Peyer's patch (tissue), 4 donors: ENCODE results near the gene FASTKD3. TPM values are rescaled to one million over a fixed set of nuclear protein-coding genes. Genes with fewer than 3 reads are reported as not detected.

Source experiments
- DNase-seq, 3 donors: peaks; one replicate each; pipeline ENCODE4 v3.0.0-alpha.2; 2017 to 2019
- H3K27ac ChIP-seq, 4 donors: fragments of 200-600 bp; sonication (generic); one replicate each; pipeline ENCODE4 v1.5.1; 2016 to 2019
- H3K27me3 ChIP-seq, 2 donors: fragments of 200-600 bp; sonication (generic); one replicate each; pipeline ENCODE4 v1.5.1; 2019
- H3K36me3 ChIP-seq, 3 donors: fragments of 200-600 bp; sonication (generic); one replicate each; pipeline ENCODE4 v1.5.1; 2016 to 2019
- H3K4me1 ChIP-seq, 4 donors: fragments of 200-600 bp; sonication (generic); one replicate each; pipeline ENCODE4 v1.5.1; 2016 to 2019
- H3K4me3 ChIP-seq, 4 donors: fragments of 200-600 bp; sonication (generic); 1 replicate in 3 of 4; 2 replicates in 1 of 4; pipeline ENCODE4 v1.5.1; 2016 to 2019; ENCODE audit warnings: mild to moderate bottlenecking in 1 of 4
- H3K9me3 ChIP-seq, 4 donors: fragments of 200-600 bp; sonication (generic); one replicate each; pipeline ENCODE4 v1.5.1; 2016 to 2019; ENCODE audit warnings: mild to moderate bottlenecking in 1 of 4
- POLR2A ChIP-seq, 2 donors: fragments of 450-650 bp; IDR thresholded peaks; one replicate each; pipeline ENCODE4 v1.5.1; 2017; ENCODE audit warnings: antibody characterized with exemption in 2 of 2, mild to moderate bottlenecking in 2 of 2, moderate library complexity in 2 of 2
- total RNA-seq, 4 donors: library from RNA; depleted of rRNA; stranded (reverse); fragments of >200 nt; gene quantifications; one replicate each; pipeline ENCODE4 v1.1.0, GENCODE V29; 2016
- TF ChIP-seq, protein P1 (sequence below), 6 experiments: fragments of 450-650 bp in 4 of 6; fragments of 200-600 bp in 2 of 6; sonication (generic) in 1 of 6; IDR thresholded peaks; one replicate each; pipeline ENCODE4 v1.5.1; 2017 to 2019; ENCODE audit warnings: antibody characterized with exemption in 6 of 6, mild to moderate bottlenecking in 3 of 6, moderate library complexity in 1 of 6

The FASTKD3 gene
- total RNA-seq, 4 donors from 2014 or later, result 10.0 to 17.0 (median 14.1) TPM

DNA sequence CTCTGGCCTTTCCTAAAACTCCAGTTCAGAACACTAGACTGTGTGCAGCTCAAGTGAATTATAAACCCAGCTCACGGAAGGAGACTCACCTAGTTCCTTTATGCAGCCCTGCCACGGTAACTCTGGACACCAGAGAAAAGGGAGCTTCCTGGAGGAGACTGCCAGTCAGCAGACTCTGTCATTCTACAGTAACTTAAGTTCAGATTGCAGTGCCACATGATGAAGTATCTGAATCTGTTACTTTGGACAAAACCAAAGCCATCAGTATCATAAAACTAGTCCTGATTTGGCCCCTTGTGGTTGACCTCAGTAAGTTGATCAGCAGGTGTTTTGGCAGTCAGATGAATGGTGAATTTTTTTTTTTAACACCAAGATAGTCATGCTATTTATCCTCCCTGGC lies 2.8 kb upstream of the FASTKD3 start:
- Histone ChIP-seq H3K4me3 (no peak overlapping the region), H3K36me3 (peaks cover 0 to 24% (median 0%) of the 10 kb centered on the region in 3 donors), H3K27ac (no peak overlapping the region), H3K27me3 (no peaks in the 10 kb centered on the region), H3K9me3 (no peaks in the 10 kb centered on the region), H3K4me1 (peaks cover 0 to 27% (median 9%) of the 10 kb centered on the region in 4 donors)
- no peak for TF ChIP-seq POLR2A (IDR thresholded peaks at IDR 0.05)
- TF ChIP-seq, protein P1, sequence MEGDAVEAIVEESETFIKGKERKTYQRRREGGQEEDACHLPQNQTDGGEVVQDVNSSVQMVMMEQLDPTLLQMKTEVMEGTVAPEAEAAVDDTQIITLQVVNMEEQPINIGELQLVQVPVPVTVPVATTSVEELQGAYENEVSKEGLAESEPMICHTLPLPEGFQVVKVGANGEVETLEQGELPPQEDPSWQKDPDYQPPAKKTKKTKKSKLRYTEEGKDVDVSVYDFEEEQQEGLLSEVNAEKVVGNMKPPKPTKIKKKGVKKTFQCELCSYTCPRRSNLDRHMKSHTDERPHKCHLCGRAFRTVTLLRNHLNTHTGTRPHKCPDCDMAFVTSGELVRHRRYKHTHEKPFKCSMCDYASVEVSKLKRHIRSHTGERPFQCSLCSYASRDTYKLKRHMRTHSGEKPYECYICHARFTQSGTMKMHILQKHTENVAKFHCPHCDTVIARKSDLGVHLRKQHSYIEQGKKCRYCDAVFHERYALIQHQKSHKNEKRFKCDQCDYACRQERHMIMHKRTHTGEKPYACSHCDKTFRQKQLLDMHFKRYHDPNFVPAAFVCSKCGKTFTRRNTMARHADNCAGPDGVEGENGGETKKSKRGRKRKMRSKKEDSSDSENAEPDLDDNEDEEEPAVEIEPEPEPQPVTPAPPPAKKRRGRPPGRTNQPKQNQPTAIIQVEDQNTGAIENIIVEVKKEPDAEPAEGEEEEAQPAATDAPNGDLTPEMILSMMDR (IDR thresholded peaks at IDR 0.05), result peak in 1 of 6 experiments; percentile 8
- no peak for DNase-seq

DNA sequence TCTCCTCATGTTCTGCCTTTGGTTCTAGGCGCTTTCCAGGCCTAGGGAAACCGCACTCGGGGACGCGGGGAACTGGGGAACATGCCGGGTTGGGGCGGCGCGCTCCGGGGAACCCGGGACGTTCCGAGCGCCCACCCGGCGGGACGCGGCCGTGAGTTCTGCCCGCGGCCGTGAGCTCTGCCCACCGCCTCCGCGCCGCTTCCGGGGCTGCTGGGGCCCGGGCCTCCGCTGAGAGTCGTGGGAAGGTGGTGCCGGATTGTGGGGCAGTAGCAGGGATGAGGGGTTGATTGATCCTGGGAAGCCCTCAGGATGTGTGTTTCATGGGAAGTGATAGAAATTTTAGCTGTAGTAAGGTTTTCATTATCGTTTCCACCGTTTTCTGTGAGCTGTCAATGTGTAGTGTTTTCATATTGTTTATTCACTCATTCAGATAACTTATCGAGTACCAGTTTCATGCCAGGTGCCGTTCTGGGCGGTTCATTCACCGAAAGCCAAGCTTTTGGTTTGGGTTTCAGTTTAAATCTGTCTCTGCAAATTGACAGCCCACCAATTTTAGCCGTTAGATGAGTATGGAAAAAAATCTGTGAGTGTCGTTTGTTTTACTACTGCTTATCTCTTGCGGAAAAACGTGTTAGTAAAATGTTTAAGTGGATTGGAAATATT lies 774 bp upstream of the FASTKD3 start:
- H3K4me1 ChIP-seq, result peaks cover 0 to 33% (median 9%) of the 10 kb centered on the region in 4 donors
- H3K27ac ChIP-seq, result peak overlapping the region; percentile 76 to 88 (median 86)
- H3K4me3 ChIP-seq, result peak overlapping the region; percentile 83 to 99 (median 94)
- no peaks in the 10 kb centered on the region for H3K9me3 ChIP-seq
- H3K36me3 ChIP-seq, result peaks cover 0 to 13% (median 0%) of the 10 kb centered on the region in 3 donors
- DNase-seq, result peak in 1 of 3 donors; percentile 55
- no peaks in the 10 kb centered on the region for H3K27me3 ChIP-seq
- TF ChIP-seq POLR2A (IDR thresholded peaks at IDR 0.05), result no peak
- TF ChIP-seq, protein P1 (IDR thresholded peaks at IDR 0.05), result no peak

DNA sequence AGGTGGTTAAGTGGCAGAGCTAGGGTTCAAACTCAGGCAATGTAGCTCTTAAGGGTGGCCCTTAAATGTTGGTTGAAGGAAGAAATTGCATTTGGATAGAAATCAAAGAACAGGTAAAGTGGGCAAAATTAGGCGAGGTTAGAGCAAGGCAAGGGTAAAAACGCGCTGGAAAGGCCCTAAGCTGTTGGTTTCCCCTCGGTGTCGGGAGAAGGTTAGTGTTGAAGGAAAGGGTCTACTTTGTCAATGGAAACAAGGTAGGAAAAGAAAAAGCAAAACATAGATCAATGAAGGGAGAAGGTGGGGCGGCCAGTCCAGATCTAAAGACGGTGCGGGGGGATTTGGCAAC lies 431 bp downstream of the FASTKD3 start:
- Histone ChIP-seq H3K36me3 (peaks cover 0 to 24% (median 0%) of the 10 kb centered on the region in 3 donors), H3K9me3 (no peaks in the 10 kb centered on the region), H3K4me1 (peaks cover 0 to 33% (median 9%) of the 10 kb centered on the region in 4 donors), H3K27me3 (no peaks in the 10 kb centered on the region), H3K27ac (peak overlapping the region; percentile 76 to 88 (median 86)), H3K4me3 (peak overlapping the region; percentile 83 to 99 (median 94))
- DNase-seq, result no peak
- TF ChIP-seq, protein P1 (IDR thresholded peaks at IDR 0.05), result no peak

DNA sequence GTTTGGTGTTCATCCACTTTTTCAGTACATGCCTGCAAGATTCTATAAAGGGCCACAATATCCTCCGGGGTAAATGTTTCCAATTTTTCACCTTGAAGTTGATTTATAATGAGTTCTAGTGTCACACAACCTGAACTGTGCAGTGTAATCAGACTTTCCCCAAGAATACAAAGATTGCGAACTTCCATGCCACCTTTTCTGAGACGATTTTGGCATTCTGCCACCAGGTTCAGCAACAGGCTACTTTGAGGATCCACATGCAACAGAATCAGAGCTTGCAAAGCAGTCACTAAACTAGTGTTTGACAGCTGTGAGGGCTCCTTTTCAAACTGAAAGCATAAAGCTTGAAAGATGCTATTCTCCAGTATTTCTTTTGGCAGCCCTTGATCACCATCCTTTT lies 1.6 kb downstream of the FASTKD3 start:
- H3K4me1 ChIP-seq, result peaks cover 0 to 33% (median 9%) of the 10 kb centered on the region in 4 donors
- no peaks in the 10 kb centered on the region for H3K9me3 ChIP-seq
- no peaks in the 10 kb centered on the region for H3K27me3 ChIP-seq
- H3K27ac ChIP-seq, result no peak overlapping the region
- no peak for DNase-seq
- TF ChIP-seq, protein P1 (IDR thresholded peaks at IDR 0.05), result no peak
- no peak for TF ChIP-seq POLR2A (IDR thresholded peaks at IDR 0.05)
- peaks cover 0 to 21% (median 0%) of the 10 kb centered on the region in 3 donors for H3K36me3 ChIP-seq
- no peak overlapping the region for H3K4me3 ChIP-seq

DNA sequence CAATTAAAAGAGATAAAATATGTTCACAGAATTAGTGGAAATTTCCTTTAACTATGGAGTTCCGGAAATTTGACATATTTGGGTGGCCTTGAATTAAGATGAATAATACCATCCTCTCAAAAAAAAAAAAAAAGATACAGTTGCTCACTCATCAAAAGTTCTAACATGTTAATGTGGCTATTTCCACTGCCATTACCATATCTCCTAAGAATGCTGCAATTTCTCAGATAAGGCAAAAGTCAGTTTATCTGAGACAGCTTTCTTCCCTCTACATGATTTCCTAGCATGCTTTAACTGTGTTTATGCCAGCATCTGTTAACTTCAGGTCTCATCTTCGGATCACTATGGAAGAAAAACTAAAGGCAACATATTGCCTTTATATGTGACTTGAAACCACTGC lies 2.6 kb downstream of the FASTKD3 start:
- DNase-seq, result no peak
- Histone ChIP-seq H3K36me3 (peaks cover 0 to 32% (median 0%) of the 10 kb centered on the region in 3 donors), H3K4me3 (no peak overlapping the region), H3K4me1 (peaks cover 0 to 29% (median 3%) of the 10 kb centered on the region in 4 donors), H3K9me3 (no peaks in the 10 kb centered on the region), H3K27me3 (no peaks in the 10 kb centered on the region), H3K27ac (no peak overlapping the region)
- no peak for TF ChIP-seq POLR2A (IDR thresholded peaks at IDR 0.05)

DNA sequence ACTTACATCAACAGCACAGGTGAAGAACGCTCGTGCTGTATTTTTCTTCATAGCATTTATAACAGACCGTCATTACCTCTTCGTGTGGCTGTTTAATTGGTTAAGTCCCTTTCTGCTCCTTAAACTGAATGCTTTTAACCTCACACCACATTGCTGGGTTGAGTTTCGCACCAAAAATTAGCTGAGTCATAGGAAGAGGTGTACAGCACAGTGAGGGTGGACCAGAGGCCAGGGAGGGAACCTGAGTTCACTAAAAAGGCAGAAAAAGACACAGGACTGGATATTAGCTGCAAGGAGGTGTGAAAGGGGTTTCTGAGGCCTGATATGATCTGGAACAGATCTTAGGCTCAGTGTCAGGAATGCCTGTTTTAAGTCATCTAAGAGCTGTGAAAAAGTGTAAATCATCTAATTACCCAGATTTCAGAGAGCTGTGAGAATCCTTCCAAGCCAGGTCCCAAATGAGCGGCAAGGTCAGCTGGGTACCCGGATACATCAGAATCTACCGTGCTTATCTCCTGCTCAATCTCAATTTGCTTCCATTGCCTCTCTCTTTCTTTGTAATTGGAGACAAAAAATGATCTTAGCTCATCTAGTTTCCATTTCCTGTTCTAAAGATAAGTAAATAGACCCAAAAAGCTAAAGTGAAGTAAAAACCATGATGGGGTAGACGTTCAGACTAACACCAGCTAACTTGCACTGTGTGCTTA lies 10.8 kb downstream of the FASTKD3 start:
- Histone ChIP-seq H3K36me3 (peaks cover 0 to 43% (median 0%) of the 10 kb centered on the region in 3 donors), H3K9me3 (no peaks in the 10 kb centered on the region), H3K27me3 (no peaks in the 10 kb centered on the region), H3K4me1 (no peaks in the 10 kb centered on the region), H3K4me3 (no peak overlapping the region), H3K27ac (no peak overlapping the region)
- DNase-seq, result no peak
- TF ChIP-seq, protein P1 (IDR thresholded peaks at IDR 0.05), result no peak
- TF ChIP-seq POLR2A (IDR thresholded peaks at IDR 0.05), result no peak
